ENCODE measurements around the gene AGPAT3.

Gene AGPAT3

GRCh38 chr21:43872531-43873197 lies 7.6 kb downstream of the AGPAT3 start:
- Histone ChIP-seq H4K8ac (ENCODE audit: low read depth, low read length) (no peak overlapping the region), H3K79me1 (ENCODE audit: low read depth, low read length) (no peaks in the 10 kb centered on the region), H4K91ac (ENCODE audit: low read depth, low read length, poor library complexity) (no peak overlapping the region), H2BK15ac (ENCODE audit: low read length) (no peak overlapping the region), H3K14ac (ENCODE audit: low read length) (no peak overlapping the region), H3K23ac (ENCODE audit: low read depth, low read length, poor library complexity) (peak overlapping the region; percentile 22), H2AK5ac (ENCODE audit: low read depth, low read length) (no peak overlapping the region), H2BK120ac (ENCODE audit: low read depth, low read length) (no peak overlapping the region), H3K4me1 (ENCODE audit: control insufficient read depth in 2 of 2, insufficient read depth in 1 of 2, low read depth in 1 of 2, low read length in 2 of 2) (no peaks in the 10 kb centered on the region), H3K9ac (ENCODE audit: low read depth, low read length, poor library complexity) (no peak overlapping the region), H3K4ac (ENCODE audit: low read length) (no peak overlapping the region), H3K27me3 (ENCODE audit: control insufficient read depth in 3 of 3, insufficient read depth in 3 of 3, low read depth in 1 of 3, low read length in 3 of 3) (peaks cover 0 to 3% (median 0%) of the 10 kb centered on the region in 3 experiments), H3K36me3 (replicated peaks in 1 of 2; ENCODE audit: control insufficient read depth in 2 of 2, insufficient read depth in 2 of 2, low read length in 2 of 2) (peaks cover 0 to 45% of the 10 kb centered on the region in 2 donors), H2BK5ac (ENCODE audit: low read length) (no peak overlapping the region), H2BK12ac (ENCODE audit: low read length) (no peak overlapping the region), H3K18ac (ENCODE audit: low read length) (peak overlapping the region; percentile 48), H3K27ac (replicated peaks; ENCODE audit: low read length) (no peak overlapping the region), H3K4me2 (ENCODE audit: insufficient read depth, low read length, poor library complexity, severe bottlenecking) (no peak overlapping the region), H2AFZ (ENCODE audit: low read length) (no peak overlapping the region), H3K9me3 (replicated peaks in 1 of 2; ENCODE audit: control insufficient read depth in 2 of 2, insufficient read depth in 1 of 2, low read depth in 1 of 2, low read length in 2 of 2) (peaks cover 2 to 26% of the 10 kb centered on the region in 2 donors), H3K4me3 (ENCODE audit: low read length in 2 of 2) (no peak overlapping the region)
- DNase-seq (ENCODE audit: low spot score) = no peak
- WGBS, 2 donors (ENCODE audit: extremely low coverage in 2 of 2, insufficient read length in 2 of 2, insufficient replicate concordance in 1 of 2) = no CpG with 5 or more reads among the region's 16 CpGs

- Histone ChIP-seq H2AK5ac (ENCODE audit: low read depth, low read length) (no peak overlapping the region), H4K91ac (ENCODE audit: low read depth, low read length, poor library complexity) (no peak overlapping the region), H3K18ac (ENCODE audit: low read length) (no peak overlapping the region), H3K4me2 (ENCODE audit: insufficient read depth, low read length, poor library complexity, severe bottlenecking) (no peak overlapping the region), H3K79me1 (ENCODE audit: low read depth, low read length) (no peaks in the 10 kb centered on the region), H2BK12ac (ENCODE audit: low read length) (no peak overlapping the region), H2BK5ac (ENCODE audit: low read length) (no peak overlapping the region), H4K8ac (ENCODE audit: low read depth, low read length) (no peak overlapping the region), H2AFZ (ENCODE audit: low read length) (no peak overlapping the region), H3K4me1 (ENCODE audit: control insufficient read depth in 2 of 2, insufficient read depth in 1 of 2, low read depth in 1 of 2, low read length in 2 of 2) (no peaks in the 10 kb centered on the region), H3K9me3 (replicated peaks in 1 of 2; ENCODE audit: control insufficient read depth in 2 of 2, insufficient read depth in 1 of 2, low read depth in 1 of 2, low read length in 2 of 2) (peaks cover 2 to 26% of the 10 kb centered on the region in 2 donors), H3K14ac (ENCODE audit: low read length) (no peak overlapping the region), H2BK15ac (ENCODE audit: low read length) (no peak overlapping the region), H3K4ac (ENCODE audit: low read length) (no peak overlapping the region), H3K9ac (ENCODE audit: low read depth, low read length, poor library complexity) (no peak overlapping the region), H3K23ac (ENCODE audit: low read depth, low read length, poor library complexity) (no peak overlapping the region), H2BK120ac (ENCODE audit: low read depth, low read length) (no peak overlapping the region), H3K36me3 (replicated peaks in 1 of 2; ENCODE audit: control insufficient read depth in 2 of 2, insufficient read depth in 2 of 2, low read length in 2 of 2) (peaks cover 0 to 43% of the 10 kb centered on the region in 2 donors), H3K27ac (replicated peaks; ENCODE audit: low read length) (no peak overlapping the region), H3K4me3 (ENCODE audit: low read length in 2 of 2) (no peak overlapping the region), H3K27me3 (ENCODE audit: control insufficient read depth in 3 of 3, insufficient read depth in 3 of 3, low read depth in 1 of 3, low read length in 3 of 3) (no peaks in the 10 kb centered on the region)
- no peak for DNase-seq (ENCODE audit: low spot score)
- no CpG with 5 or more reads among the region's 1 CpG for WGBS, 2 donors (ENCODE audit: extremely low coverage in 2 of 2, insufficient read length in 2 of 2, insufficient replicate concordance in 1 of 2)
Measured at GRCh38 chr21:43873673-43874072, 8.7 kb downstream of the AGPAT3 start.

- H2BK12ac ChIP-seq (ENCODE audit: low read length) = no peak overlapping the region
- no peak overlapping the region for H2BK15ac ChIP-seq (ENCODE audit: low read length)
- H3K4me2 ChIP-seq (ENCODE audit: insufficient read depth, low read length, poor library complexity, severe bottlenecking) = no peak overlapping the region
- H3K9ac ChIP-seq (ENCODE audit: low read depth, low read length, poor library complexity) = no peak overlapping the region
- no peak overlapping the region for H2BK5ac ChIP-seq (ENCODE audit: low read length)
- H3K18ac ChIP-seq (ENCODE audit: low read length) = no peak overlapping the region
- no peak overlapping the region for H4K91ac ChIP-seq (ENCODE audit: low read depth, low read length, poor library complexity)
- DNase-seq (ENCODE audit: low spot score) = no peak
- H3K27me3 ChIP-seq (ENCODE audit: control insufficient read depth in 3 of 3, insufficient read depth in 3 of 3, low read depth in 1 of 3, low read length in 3 of 3) = no peaks in the 10 kb centered on the region
- no peaks in the 10 kb centered on the region for H3K79me1 ChIP-seq (ENCODE audit: low read depth, low read length)
- H3K23ac ChIP-seq (ENCODE audit: low read depth, low read length, poor library complexity) = no peak overlapping the region
- H3K14ac ChIP-seq (ENCODE audit: low read length) = no peak overlapping the region
- no CpG with 5 or more reads among the region's 12 CpGs for WGBS, 2 donors (ENCODE audit: extremely low coverage in 2 of 2, insufficient read length in 2 of 2, insufficient replicate concordance in 1 of 2)
- peaks cover 0 to 37% of the 10 kb centered on the region in 2 donors for H3K36me3 ChIP-seq (replicated peaks in 1 of 2; ENCODE audit: control insufficient read depth in 2 of 2, insufficient read depth in 2 of 2, low read length in 2 of 2)
- no peak overlapping the region for H2AK5ac ChIP-seq (ENCODE audit: low read depth, low read length)
- H3K4ac ChIP-seq (ENCODE audit: low read length) = no peak overlapping the region
- no peaks in the 10 kb centered on the region for H3K4me1 ChIP-seq (ENCODE audit: control insufficient read depth in 2 of 2, insufficient read depth in 1 of 2, low read depth in 1 of 2, low read length in 2 of 2)
- no peak overlapping the region for H2BK120ac ChIP-seq (ENCODE audit: low read depth, low read length)
- H3K9me3 ChIP-seq (replicated peaks in 1 of 2; ENCODE audit: control insufficient read depth in 2 of 2, insufficient read depth in 1 of 2, low read depth in 1 of 2, low read length in 2 of 2) = peaks cover 2 to 26% of the 10 kb centered on the region in 2 donors
- no peak overlapping the region for H4K8ac ChIP-seq (ENCODE audit: low read depth, low read length)
- no peak overlapping the region for H3K4me3 ChIP-seq (ENCODE audit: low read length in 2 of 2)
- H2AFZ ChIP-seq (ENCODE audit: low read length) = no peak overlapping the region
- H3K27ac ChIP-seq (replicated peaks; ENCODE audit: low read length) = no peak overlapping the region
Measured at GRCh38 chr21:43874085-43874805, 9.2 kb downstream of the AGPAT3 start.

GRCh38 chr21:43876605-43877004 lies 11.6 kb downstream of the AGPAT3 start:
- Histone ChIP-seq H4K91ac (ENCODE audit: low read depth, low read length, poor library complexity) (no peak overlapping the region), H3K9me3 (replicated peaks in 1 of 2; ENCODE audit: control insufficient read depth in 2 of 2, insufficient read depth in 1 of 2, low read depth in 1 of 2, low read length in 2 of 2) (peaks cover 0 to 19% of the 10 kb centered on the region in 2 donors), H2BK15ac (ENCODE audit: low read length) (no peak overlapping the region), H2BK12ac (ENCODE audit: low read length) (no peak overlapping the region), H3K4me1 (ENCODE audit: control insufficient read depth in 2 of 2, insufficient read depth in 1 of 2, low read depth in 1 of 2, low read length in 2 of 2) (no peaks in the 10 kb centered on the region), H3K4me2 (ENCODE audit: insufficient read depth, low read length, poor library complexity, severe bottlenecking) (no peak overlapping the region), H3K14ac (ENCODE audit: low read length) (no peak overlapping the region), H3K27me3 (ENCODE audit: control insufficient read depth in 3 of 3, insufficient read depth in 3 of 3, low read depth in 1 of 3, low read length in 3 of 3) (no peaks in the 10 kb centered on the region), H3K18ac (ENCODE audit: low read length) (no peak overlapping the region), H3K4me3 (ENCODE audit: low read length in 2 of 2) (no peak overlapping the region), H2BK120ac (ENCODE audit: low read depth, low read length) (no peak overlapping the region), H4K8ac (ENCODE audit: low read depth, low read length) (no peak overlapping the region), H3K9ac (ENCODE audit: low read depth, low read length, poor library complexity) (no peak overlapping the region), H3K27ac (replicated peaks; ENCODE audit: low read length) (no peak overlapping the region), H2BK5ac (ENCODE audit: low read length) (no peak overlapping the region), H2AK5ac (ENCODE audit: low read depth, low read length) (no peak overlapping the region), H3K4ac (ENCODE audit: low read length) (no peak overlapping the region), H3K79me1 (ENCODE audit: low read depth, low read length) (no peaks in the 10 kb centered on the region), H3K23ac (ENCODE audit: low read depth, low read length, poor library complexity) (no peak overlapping the region), H3K36me3 (replicated peaks in 1 of 2; ENCODE audit: control insufficient read depth in 2 of 2, insufficient read depth in 2 of 2, low read length in 2 of 2) (peaks cover 0 to 18% of the 10 kb centered on the region in 2 donors), H2AFZ (ENCODE audit: low read length) (no peak overlapping the region)
- DNase-seq (ENCODE audit: low spot score) = no peak
- WGBS, 2 donors (ENCODE audit: extremely low coverage in 2 of 2, insufficient read length in 2 of 2, insufficient replicate concordance in 1 of 2) = no CpG with 5 or more reads among the region's 5 CpGs

Measured in neuronal stem cell (in vitro differentiated cells).